SK-N-SH (cell line): Measurements from ENCODE around the gene OVAAL. TPM values are rescaled to one million over a fixed set of nuclear protein-coding genes. Genes with fewer than 3 reads are reported as not detected.

ENCODE experiments used
- CTCF ChIA-PET: fragments of 300-600, 350-600 bp; formaldehyde crosslinking; extraction: SDS; loops from one replicate; lab custom pipeline; 2021; lab: Yijun Ruan, JAX
- POLR2A ChIA-PET: fragments of 350-600 bp; sonication (Branson Sonifier 250); formaldehyde crosslinking; extraction: SDS; loops from one replicate; lab custom pipeline; 2020; ENCODE audit warnings: antibody characterized with exemption, inconsistent platforms; lab: Yijun Ruan, JAX
- DNase-seq: peaks from one replicate; pipeline ENCODE4 v3.0.0; 2012
- H2AFZ ChIP-seq: fragments of 200-600 bp; sonication (generic); 2 replicates; pipeline ENCODE4 v1.8.1; 2016; ENCODE audit warnings: antibody characterized with exemption, mild to moderate bottlenecking, low read depth
- H3F3A ChIP-seq: fragments of 200-600 bp; sonication (generic); replicated peaks from 2 replicates; pipeline ENCODE3; 2016; ENCODE audit warnings: antibody characterized with exemption, mild to moderate bottlenecking; ENCODE audit not compliant: insufficient read depth
- H3K27ac ChIP-seq, 2 experiments: fragments of 200-500 bp in 1 of 2; fragments of 200-600 bp in 1 of 2; sonication (Bioruptor generic) in 1 of 2; sonication (generic), shearing (Covaris generic) in 1 of 2; 2 replicates each; pipeline versions ENCODE4 v1.5.1 to v1.6.1; 2014 to 2016; ENCODE audit warnings: low read depth in 2 of 2, inconsistent platforms in 1 of 2, low read length in 1 of 2, mild to moderate bottlenecking in 1 of 2, mixed read lengths in 1 of 2
- H3K27me3 ChIP-seq: fragments of 200-600 bp; sonication (generic), shearing (Covaris generic); 2 replicates; pipeline ENCODE4 v1.6.1; 2016; ENCODE audit warnings: mixed run types; ENCODE audit not compliant: insufficient read depth
- H3K36me3 ChIP-seq, 2 experiments: fragments of 200-500 bp in 1 of 2; fragments of 200-600 bp in 1 of 2; sonication (Bioruptor generic) in 1 of 2; sonication (generic) in 1 of 2; replicated peaks in 1 of 2; 2 replicates each; pipeline versions ENCODE3 to v1.5.1; 2014 to 2016; ENCODE audit warnings: low read length in 1 of 2, mild to moderate bottlenecking in 1 of 2; ENCODE audit not compliant: insufficient read depth in 2 of 2, control insufficient read depth in 1 of 2
- H3K4me1 ChIP-seq, 2 experiments: fragments of 200-500 bp in 1 of 2; fragments of 200-600 bp in 1 of 2; sonication (Bioruptor generic) in 1 of 2; sonication (generic), shearing (Covaris generic) in 1 of 2; 2 replicates each; pipeline versions ENCODE4 v1.5.1 to v1.6.1; 2014 to 2016; ENCODE audit warnings: low read depth in 1 of 2, low read length in 1 of 2, mixed run types in 1 of 2; ENCODE audit not compliant: insufficient read depth in 2 of 2, control insufficient read depth in 1 of 2
- H3K4me2 ChIP-seq: fragments of 200-600 bp; sonication (generic), shearing (Covaris generic); 2 replicates; pipeline ENCODE4 v1.6.1; 2017; ENCODE audit warnings: mixed run types
- H3K4me3 ChIP-seq, 2 experiments: fragments of 200-500 bp in 1 of 2; fragments of 200-600 bp in 1 of 2; sonication (Bioruptor generic) in 1 of 2; sonication (generic), shearing (Covaris generic) in 1 of 2; 2 replicates each; pipeline versions ENCODE4 v1.5.1 to v1.8.1; 2014 to 2016; ENCODE audit warnings: low read depth in 2 of 2, inconsistent platforms in 1 of 2, low read length in 1 of 2, mild to moderate bottlenecking in 1 of 2, mixed read lengths in 1 of 2, moderate library complexity in 1 of 2
- H3K79me2 ChIP-seq: fragments of 200-600 bp; sonication (generic); 2 replicates; pipeline ENCODE4 v1.8.1; 2017; ENCODE audit warnings: mild to moderate bottlenecking; ENCODE audit not compliant: insufficient read depth
- H3K9ac ChIP-seq: fragments of 200-600 bp; sonication (generic); 2 replicates; pipeline ENCODE4 v1.6.1; 2017; ENCODE audit warnings: mixed run types
- H3K9me2 ChIP-seq: fragments of 200-600 bp; sonication (generic); 2 replicates; pipeline ENCODE4 v1.6.1; 2017; ENCODE audit warnings: mixed run types
- H3K9me3 ChIP-seq: fragments of 200-600 bp; sonication (generic); 2 replicates; pipeline ENCODE4 v1.6.1; 2017; ENCODE audit warnings: mixed run types, mild to moderate bottlenecking, moderate library complexity
- H4K20me1 ChIP-seq: fragments of 200-600 bp; sonication (generic); 2 replicates; pipeline ENCODE4 v1.6.1; 2017; ENCODE audit warnings: mild to moderate bottlenecking, mixed run types; ENCODE audit not compliant: insufficient read depth
- CTCF ChIP-seq: fragments of 200-600 bp; sonication (generic); IDR thresholded peaks from 2 replicates; pipeline ENCODE4 v1.6.1; 2017; ENCODE audit warnings: antibody characterized with exemption, mild to moderate bottlenecking, moderate library complexity
- FOXJ3 ChIP-seq: sonication (generic); formaldehyde crosslinking; IDR thresholded peaks from 2 replicates; pipeline ENCODE4 v1.5.1; 2020; ENCODE audit warnings: mild to moderate bottlenecking, missing genetic modification reagents
- FOXM1 ChIP-seq: IDR thresholded peaks from 2 replicates; pipeline ENCODE4 v1.4.0; 2012; ENCODE audit warnings: low read depth, mild to moderate bottlenecking
- GABPA ChIP-seq: IDR thresholded peaks from 2 replicates; pipeline ENCODE4 v1.4.0; 2012; ENCODE audit warnings: low read depth, mild to moderate bottlenecking
- GATA2 ChIP-seq: sonication (generic); formaldehyde crosslinking; IDR thresholded peaks from 2 replicates; pipeline ENCODE4 v1.5.0; 2020; ENCODE audit warnings: mild to moderate bottlenecking, missing genetic modification reagents
- MAX ChIP-seq: IDR thresholded peaks from 2 replicates; pipeline ENCODE4 v1.4.0; 2012; ENCODE audit warnings: low read depth
- NFIC ChIP-seq: IDR thresholded peaks from 2 replicates; pipeline ENCODE4 v1.4.0; 2012; ENCODE audit warnings: borderline replicate concordance
- NRF1 ChIP-seq: IDR thresholded peaks from 2 replicates; pipeline ENCODE4 v1.6.1; 2012; ENCODE audit warnings: low read depth, mild to moderate bottlenecking, low read length
- POLR2AphosphoS5 ChIP-seq: IDR thresholded peaks from 2 replicates; pipeline ENCODE4 v1.6.1; 2012; ENCODE audit warnings: low read depth, low read length
- TCF12 ChIP-seq: IDR thresholded peaks from 2 replicates; pipeline ENCODE4 v1.4.0; 2012
- USF1 ChIP-seq: IDR thresholded peaks from 2 replicates; pipeline ENCODE4 v1.4.0; 2012; ENCODE audit warnings: low read depth, borderline replicate concordance
- WGBS: methylation state at CpG from one replicate; pipeline ENCODE4 v1.1.6; 2017; ENCODE audit warnings: low lambda C conversion rate; 5-methylcytosine and 5-hydroxymethylcytosine counted together
- polyA plus RNA-seq, 3 experiments: library from polyadenylated mRNA; depleted of rRNA; stranded (reverse); fragments of >200 nt; gene quantifications; 2 replicates each; pipeline ENCODE4 v1.2.3, GENCODE V29; 2012
- TF ChIP-seq, protein P1 (sequence below): IDR thresholded peaks from 2 replicates; pipeline ENCODE4 v1.6.1; 2012; ENCODE audit warnings: mild to moderate bottlenecking, low read depth, low read length, moderate library complexity
- TF ChIP-seq, protein P2 (sequence below): IDR thresholded peaks from 2 replicates; pipeline ENCODE4; 2012

The OVAAL gene
- polyA plus RNA-seq, 1 of the 3 experiments (the other 2 are of a cell fraction) = not detected

GRCh38 chr1:180513531-180513930, 45.2 kb upstream of the OVAAL start:
- Histone ChIP-seq H3K9me2 (no peaks in the 10 kb centered on the region), H3K4me3 (no peak overlapping the region), H2AFZ (no peak overlapping the region), H3K9me3 (peaks cover 7% of the 10 kb centered on the region), H3F3A (peaks cover 7% of the 10 kb centered on the region), H3K9ac (no peak overlapping the region), H3K4me2 (no peak overlapping the region), H3K4me1 (peaks cover 0 to 11% of the 10 kb centered on the region in 2 experiments; a peak in 2 of 4 replicates), H4K20me1 (no peaks in the 10 kb centered on the region), H3K27ac (no peak overlapping the region), H3K27me3 (no peaks in the 10 kb centered on the region), H3K79me2 (no peaks in the 10 kb centered on the region; the same call in 1 of the 2 replicates), H3K36me3 (no peaks in the 10 kb centered on the region)
- 90% methylated on average over 6 of the region's 6 CpGs for WGBS
- CTCF ChIA-PET = interaction anchor here (0.8 to 9.8 kb wide), 3 partner anchors 11 to 350 kb away, joined by 3 to 157 read pairs (median 38); no protein-coding TSS in a partner anchor
- POLR2A ChIA-PET = no interaction called here
- no peak for DNase-seq
- TF ChIP-seq GABPA (no peak), GATA2 (CRISPR knock-in tag) (no peak), TCF12 (no peak), POLR2AphosphoS5 (no peak), FOXM1 (no peak), CTCF (no peak), MAX (no peak), NRF1 (no peak), USF1 (no peak), NFIC (no peak), FOXJ3 (CRISPR knock-in tag) (no peak)
- TF ChIP-seq, protein P1, sequence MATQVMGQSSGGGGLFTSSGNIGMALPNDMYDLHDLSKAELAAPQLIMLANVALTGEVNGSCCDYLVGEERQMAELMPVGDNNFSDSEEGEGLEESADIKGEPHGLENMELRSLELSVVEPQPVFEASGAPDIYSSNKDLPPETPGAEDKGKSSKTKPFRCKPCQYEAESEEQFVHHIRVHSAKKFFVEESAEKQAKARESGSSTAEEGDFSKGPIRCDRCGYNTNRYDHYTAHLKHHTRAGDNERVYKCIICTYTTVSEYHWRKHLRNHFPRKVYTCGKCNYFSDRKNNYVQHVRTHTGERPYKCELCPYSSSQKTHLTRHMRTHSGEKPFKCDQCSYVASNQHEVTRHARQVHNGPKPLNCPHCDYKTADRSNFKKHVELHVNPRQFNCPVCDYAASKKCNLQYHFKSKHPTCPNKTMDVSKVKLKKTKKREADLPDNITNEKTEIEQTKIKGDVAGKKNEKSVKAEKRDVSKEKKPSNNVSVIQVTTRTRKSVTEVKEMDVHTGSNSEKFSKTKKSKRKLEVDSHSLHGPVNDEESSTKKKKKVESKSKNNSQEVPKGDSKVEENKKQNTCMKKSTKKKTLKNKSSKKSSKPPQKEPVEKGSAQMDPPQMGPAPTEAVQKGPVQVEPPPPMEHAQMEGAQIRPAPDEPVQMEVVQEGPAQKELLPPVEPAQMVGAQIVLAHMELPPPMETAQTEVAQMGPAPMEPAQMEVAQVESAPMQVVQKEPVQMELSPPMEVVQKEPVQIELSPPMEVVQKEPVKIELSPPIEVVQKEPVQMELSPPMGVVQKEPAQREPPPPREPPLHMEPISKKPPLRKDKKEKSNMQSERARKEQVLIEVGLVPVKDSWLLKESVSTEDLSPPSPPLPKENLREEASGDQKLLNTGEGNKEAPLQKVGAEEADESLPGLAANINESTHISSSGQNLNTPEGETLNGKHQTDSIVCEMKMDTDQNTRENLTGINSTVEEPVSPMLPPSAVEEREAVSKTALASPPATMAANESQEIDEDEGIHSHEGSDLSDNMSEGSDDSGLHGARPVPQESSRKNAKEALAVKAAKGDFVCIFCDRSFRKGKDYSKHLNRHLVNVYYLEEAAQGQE = no peak
- TF ChIP-seq, protein P2, sequence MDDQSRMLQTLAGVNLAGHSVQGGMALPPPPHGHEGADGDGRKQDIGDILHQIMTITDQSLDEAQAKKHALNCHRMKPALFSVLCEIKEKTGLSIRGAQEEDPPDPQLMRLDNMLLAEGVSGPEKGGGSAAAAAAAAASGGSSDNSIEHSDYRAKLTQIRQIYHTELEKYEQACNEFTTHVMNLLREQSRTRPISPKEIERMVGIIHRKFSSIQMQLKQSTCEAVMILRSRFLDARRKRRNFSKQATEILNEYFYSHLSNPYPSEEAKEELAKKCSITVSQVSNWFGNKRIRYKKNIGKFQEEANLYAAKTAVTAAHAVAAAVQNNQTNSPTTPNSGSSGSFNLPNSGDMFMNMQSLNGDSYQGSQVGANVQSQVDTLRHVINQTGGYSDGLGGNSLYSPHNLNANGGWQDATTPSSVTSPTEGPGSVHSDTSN = no peak
